Measurements from ENCODE around the gene LOXL4.

Gene LOXL4

DNA sequence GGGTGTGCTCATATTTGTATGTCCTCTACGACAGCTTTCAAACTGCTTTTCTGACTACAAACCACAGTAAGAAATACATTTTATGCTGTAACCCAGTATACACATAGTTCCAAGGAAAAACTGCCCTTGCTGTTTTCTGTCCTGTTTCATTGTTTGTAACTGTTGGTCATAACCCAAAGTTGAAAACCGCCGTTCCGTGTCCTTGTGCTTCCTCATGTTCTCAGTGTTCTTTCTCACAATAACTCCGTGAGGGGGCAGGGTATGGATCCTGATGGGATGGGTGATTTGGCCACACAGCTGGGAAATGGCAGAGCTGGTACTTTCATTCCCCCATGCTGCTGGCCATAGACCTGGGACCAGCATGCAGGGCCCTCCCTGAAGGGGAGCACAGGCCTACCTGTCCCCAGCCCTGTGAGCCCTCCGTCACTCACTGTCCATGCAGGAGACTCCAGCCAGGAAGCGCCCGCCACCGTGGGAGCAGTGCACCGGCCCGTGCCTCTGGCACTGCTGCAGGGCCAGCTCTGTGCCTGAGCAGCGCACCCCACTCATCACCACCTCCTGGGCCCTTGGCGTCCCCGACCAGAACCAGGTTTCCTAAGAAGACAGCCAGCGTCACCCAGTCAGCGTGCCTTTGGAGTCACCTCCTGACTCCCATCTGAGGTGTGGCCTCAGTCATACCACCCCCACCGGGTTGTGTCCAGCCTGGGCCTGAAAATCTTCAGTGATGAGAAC lies 12.7 kb downstream of the LOXL4 start:
- Histone ChIP-seq H3K27me3 (ENCODE audit: low read depth) (no peaks in the 10 kb centered on the region), H3K4me3 (no peak overlapping the region), H3K9me3 (no peaks in the 10 kb centered on the region), H3K4me1 (no peaks in the 10 kb centered on the region), H3K36me3 (replicated peaks) (no peaks in the 10 kb centered on the region)
- in situ Hi-C loops (cut with MboI; ENCODE audit: low sequenced_read_pairs): no loop called here
- no peak for DNase-seq (ENCODE audit: low spot score in 2 of 2)

DNA sequence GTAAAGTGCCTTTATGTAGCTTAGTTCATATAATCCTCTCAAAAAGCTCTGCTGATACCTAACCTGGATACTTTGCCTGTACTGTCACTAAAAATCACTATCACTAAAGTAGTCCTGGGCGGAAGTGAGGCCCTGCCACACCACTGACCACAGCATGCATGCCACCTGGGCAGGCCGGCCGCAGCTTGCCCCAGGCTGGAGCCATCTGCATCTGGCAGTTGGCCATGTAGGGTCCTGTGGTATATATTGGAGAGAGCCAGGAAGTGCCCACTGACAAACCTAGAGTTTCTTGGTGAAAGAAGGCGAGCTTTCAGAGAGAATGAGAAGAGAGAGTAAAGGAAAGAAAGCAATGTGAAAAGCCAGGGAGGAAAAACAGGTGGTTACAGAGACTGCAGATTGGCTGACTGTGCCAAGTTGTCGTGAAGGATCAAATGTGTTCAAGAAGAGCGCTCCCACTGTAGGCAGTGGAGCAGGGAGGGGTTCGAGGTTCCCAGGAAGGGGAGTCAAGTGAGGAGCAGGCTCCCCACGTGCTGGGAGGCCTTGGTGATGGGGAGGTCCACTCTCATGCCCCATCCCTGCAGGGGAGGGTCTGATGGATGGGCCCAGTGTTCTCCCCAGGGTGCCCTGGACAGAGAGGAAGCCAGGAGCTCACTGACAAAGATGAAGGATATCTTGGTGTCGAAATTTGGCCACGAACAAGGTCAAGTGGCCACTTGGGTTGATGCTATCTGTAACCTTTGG lies 13.6 kb downstream of the LOXL4 start:
- no peak for DNase-seq (ENCODE audit: low spot score in 2 of 2)
- H3K36me3 ChIP-seq (replicated peaks): no peaks in the 10 kb centered on the region
- in situ Hi-C loops (cut with MboI; ENCODE audit: low sequenced_read_pairs): no loop called here
- H3K27me3 ChIP-seq (ENCODE audit: low read depth): no peaks in the 10 kb centered on the region
- no peak overlapping the region for H3K4me3 ChIP-seq
- H3K4me1 ChIP-seq: no peaks in the 10 kb centered on the region
- no peaks in the 10 kb centered on the region for H3K9me3 ChIP-seq

DNA sequence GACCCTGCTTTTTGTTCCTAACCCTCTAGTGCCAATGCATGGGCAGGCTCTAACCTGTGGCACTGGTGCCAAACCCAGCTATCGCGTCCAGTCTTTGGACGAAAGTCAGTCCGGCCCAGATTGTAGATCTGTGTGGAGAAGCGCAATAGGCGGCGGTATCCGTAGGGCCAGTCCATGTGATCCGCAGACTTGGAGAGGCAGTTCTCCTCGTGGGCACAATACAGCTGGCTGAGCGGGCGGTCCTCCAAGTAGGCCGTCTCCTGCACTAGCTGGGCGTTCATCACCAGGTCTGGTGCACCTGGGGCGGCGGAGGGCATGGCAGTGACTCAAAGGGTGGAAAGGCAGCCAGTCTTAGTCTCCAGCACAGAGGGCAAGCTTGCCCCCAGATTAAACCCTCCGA lies 14.5 kb downstream of the LOXL4 start:
- in situ Hi-C loops (cut with MboI; ENCODE audit: low sequenced_read_pairs): no loop called here
- H3K36me3 ChIP-seq (replicated peaks): no peaks in the 10 kb centered on the region
- no peaks in the 10 kb centered on the region for H3K9me3 ChIP-seq
- no peaks in the 10 kb centered on the region for H3K4me1 ChIP-seq
- H3K27me3 ChIP-seq (ENCODE audit: low read depth): no peaks in the 10 kb centered on the region
- no peak overlapping the region for H3K4me3 ChIP-seq
- no peak for DNase-seq (ENCODE audit: low spot score in 2 of 2)

DNA sequence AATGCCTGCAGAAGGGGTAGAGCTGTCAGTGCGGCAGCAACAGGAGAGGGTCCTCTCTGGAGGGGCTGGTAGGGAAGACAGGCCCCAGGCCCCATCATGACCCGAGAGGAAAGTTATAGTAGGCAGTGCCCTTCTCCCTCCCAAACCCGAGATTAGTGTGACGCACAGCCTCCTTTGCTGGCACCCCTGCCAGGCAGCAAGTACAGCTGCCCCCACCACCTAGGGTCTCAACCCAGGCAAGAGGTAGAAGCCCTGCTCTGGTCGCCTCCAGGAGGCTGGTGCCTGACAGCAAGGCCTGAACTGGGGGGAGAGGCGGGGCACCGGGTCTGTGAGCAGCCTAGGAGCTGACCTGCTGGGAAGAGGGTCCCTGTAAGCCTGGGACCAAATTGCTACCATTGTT lies 15.5 kb downstream of the LOXL4 start:
- no peak for DNase-seq (ENCODE audit: low spot score in 2 of 2)
- Histone ChIP-seq H3K36me3 (replicated peaks) (no peaks in the 10 kb centered on the region), H3K4me3 (no peak overlapping the region), H3K27me3 (ENCODE audit: low read depth) (no peaks in the 10 kb centered on the region), H3K4me1 (no peaks in the 10 kb centered on the region), H3K9me3 (no peaks in the 10 kb centered on the region)
- in situ Hi-C loops (cut with MboI; ENCODE audit: low sequenced_read_pairs): no loop called here

DNA sequence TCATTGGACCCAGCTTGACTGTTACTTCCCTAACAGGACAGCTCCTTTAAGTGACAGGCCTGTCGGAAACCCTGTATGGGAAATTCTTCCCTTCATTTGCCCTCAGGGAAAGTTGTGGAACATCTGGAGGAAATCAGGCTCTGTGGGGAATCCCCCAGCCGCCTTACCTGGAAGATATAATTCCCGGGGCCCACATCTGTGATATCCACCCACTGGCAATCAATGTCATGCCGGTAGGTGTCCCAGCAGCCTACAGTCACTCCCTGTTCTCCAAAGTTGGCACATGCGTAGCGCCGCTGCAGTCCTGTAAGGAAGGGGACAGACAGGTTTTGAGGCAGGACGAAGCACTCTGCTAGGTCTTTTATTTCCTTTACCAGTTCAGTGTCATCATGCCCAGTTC lies 16.6 kb downstream of the LOXL4 start:
- no peak overlapping the region for H3K4me3 ChIP-seq
- in situ Hi-C loops (cut with MboI; ENCODE audit: low sequenced_read_pairs): no loop called here
- no peaks in the 10 kb centered on the region for H3K9me3 ChIP-seq
- no peaks in the 10 kb centered on the region for H3K27me3 ChIP-seq (ENCODE audit: low read depth)
- no peak for DNase-seq (ENCODE audit: low spot score in 2 of 2)
- H3K4me1 ChIP-seq: no peaks in the 10 kb centered on the region
- H3K36me3 ChIP-seq (replicated peaks): peaks cover 2% of the 10 kb centered on the region; the same call in 1 of the 2 replicates

DNA sequence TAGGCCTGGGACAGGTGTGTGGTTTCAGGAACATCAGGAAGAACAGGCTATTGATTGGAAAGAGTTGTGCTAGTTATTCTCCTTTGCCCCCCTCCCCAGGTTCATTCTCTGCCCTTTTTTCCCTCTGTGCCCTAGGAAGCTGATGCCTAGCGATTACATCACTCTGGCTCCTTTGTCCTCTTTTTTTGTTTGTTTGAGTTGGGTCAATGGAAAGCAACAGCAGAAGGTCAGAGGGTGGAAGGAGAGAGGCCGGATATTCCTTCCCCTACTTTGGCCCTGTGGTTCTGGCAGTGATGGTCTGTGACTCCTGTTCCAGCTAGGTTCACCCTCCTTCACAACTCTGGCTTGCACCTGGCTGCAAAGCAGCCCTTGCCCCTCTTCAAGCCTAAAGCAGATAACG lies 18.9 kb downstream of the LOXL4 start:
- H3K4me1 ChIP-seq: no peaks in the 10 kb centered on the region
- H3K4me3 ChIP-seq: no peak overlapping the region
- no peak for DNase-seq (ENCODE audit: low spot score in 2 of 2)
- peaks cover 17% of the 10 kb centered on the region for H3K36me3 ChIP-seq (replicated peaks)
- in situ Hi-C loops (cut with MboI; ENCODE audit: low sequenced_read_pairs): no loop called here
- H3K9me3 ChIP-seq: no peaks in the 10 kb centered on the region
- no peaks in the 10 kb centered on the region for H3K27me3 ChIP-seq (ENCODE audit: low read depth)

DNA sequence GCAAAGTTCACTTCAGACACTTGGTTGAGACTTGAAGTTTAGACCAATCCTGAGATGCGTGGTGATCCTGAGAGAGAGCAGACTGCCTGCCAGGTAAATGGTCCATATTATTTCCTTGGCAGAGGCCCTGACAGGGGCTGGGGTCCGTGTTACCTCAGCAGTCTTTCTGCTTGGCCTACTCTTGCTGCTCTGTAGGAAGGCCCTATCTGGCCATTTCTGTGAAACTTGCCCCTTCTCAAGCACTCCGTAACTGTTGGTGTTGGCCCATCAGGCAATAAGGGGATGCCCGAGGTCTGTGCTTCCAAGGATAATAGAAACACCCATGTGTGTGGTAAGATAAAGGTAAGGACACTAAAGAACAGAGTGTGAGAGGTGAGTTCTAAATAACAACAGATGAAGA lies 20.0 kb downstream of the LOXL4 start:
- H3K9me3 ChIP-seq: no peaks in the 10 kb centered on the region
- in situ Hi-C loops (cut with MboI; ENCODE audit: low sequenced_read_pairs): no loop called here
- no peaks in the 10 kb centered on the region for H3K4me1 ChIP-seq
- no peaks in the 10 kb centered on the region for H3K27me3 ChIP-seq (ENCODE audit: low read depth)
- DNase-seq (ENCODE audit: low spot score in 2 of 2): no peak
- peaks cover 25% of the 10 kb centered on the region for H3K36me3 ChIP-seq (replicated peaks)
- no peak overlapping the region for H3K4me3 ChIP-seq

DNA sequence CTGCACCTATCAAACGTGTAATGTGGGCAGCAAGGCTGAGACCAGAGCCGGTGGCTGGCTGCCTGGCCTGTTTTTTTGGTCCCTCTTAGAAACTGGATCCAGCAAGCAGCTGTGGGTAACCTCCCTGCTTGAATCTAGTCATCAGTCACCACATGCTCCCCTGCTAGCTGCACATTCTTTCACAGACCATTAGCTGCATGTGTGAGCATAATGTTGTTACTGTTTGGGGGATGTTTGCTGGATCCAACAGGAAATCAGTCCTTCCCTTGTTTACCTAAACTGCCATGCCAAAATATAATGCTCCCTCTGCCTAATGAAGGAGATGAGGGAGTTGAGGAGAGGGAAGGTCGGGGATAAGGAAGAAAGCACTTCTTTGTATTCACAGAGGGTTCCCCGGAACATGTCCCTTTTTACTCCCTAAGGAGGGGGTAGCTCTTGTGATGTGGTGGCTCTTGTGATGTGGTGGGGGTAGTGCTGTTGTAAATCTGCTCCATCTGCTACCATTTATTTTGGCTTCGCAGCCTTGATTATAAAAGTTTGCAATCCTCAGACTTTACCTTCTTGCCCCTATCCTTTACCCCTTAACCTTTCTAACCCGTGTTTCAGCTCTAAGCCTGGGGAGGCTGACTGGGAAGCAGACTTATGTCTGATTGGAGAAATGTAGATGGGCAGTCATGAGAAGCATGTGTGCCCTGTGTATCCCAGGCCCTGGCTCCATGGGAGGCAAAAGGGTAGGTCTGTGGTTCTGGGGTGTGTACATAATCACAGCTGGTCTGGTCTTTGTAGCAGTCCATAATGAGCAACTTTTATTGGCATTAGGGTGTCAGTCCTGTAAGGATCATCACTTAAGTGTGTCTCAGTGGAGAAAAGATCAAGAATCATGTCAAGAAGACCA lies 20.8 kb downstream of the LOXL4 start:
- Histone ChIP-seq H3K9me3 (no peaks in the 10 kb centered on the region), H3K4me1 (no peaks in the 10 kb centered on the region), H3K27me3 (ENCODE audit: low read depth) (no peaks in the 10 kb centered on the region), H3K4me3 (no peak overlapping the region), H3K36me3 (replicated peaks) (peaks cover 29% of the 10 kb centered on the region)
- DNase-seq (ENCODE audit: low spot score in 2 of 2): no peak
- in situ Hi-C loops (cut with MboI; ENCODE audit: low sequenced_read_pairs): no loop called here

DNA sequence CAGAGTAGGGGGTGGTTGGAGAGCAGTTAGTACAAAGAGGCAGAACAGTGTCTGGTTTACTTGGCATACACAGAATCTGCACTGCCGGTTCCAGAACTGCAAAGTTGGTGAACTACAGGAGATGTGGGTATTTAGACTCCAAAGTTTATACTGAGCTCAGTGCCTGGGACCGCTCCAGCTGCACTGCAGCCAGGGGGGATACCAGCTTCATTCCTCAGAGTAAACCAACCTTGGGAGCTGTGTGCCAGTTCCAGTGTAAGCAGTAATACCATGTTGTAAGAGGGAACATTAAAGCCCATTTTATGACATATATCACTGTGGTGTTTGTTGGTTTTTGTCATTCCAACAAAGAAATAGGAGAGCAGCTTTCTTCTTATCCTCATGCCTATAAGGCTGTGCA lies 23.4 kb downstream of the LOXL4 start:
- Histone ChIP-seq H3K36me3 (replicated peaks) (peaks cover 31% of the 10 kb centered on the region), H3K9me3 (no peaks in the 10 kb centered on the region), H3K27me3 (ENCODE audit: low read depth) (no peaks in the 10 kb centered on the region), H3K4me3 (no peak overlapping the region), H3K4me1 (no peaks in the 10 kb centered on the region)
- no peak for DNase-seq (ENCODE audit: low spot score in 2 of 2)
- in situ Hi-C loops (cut with MboI; ENCODE audit: low sequenced_read_pairs): no loop called here

DNA sequence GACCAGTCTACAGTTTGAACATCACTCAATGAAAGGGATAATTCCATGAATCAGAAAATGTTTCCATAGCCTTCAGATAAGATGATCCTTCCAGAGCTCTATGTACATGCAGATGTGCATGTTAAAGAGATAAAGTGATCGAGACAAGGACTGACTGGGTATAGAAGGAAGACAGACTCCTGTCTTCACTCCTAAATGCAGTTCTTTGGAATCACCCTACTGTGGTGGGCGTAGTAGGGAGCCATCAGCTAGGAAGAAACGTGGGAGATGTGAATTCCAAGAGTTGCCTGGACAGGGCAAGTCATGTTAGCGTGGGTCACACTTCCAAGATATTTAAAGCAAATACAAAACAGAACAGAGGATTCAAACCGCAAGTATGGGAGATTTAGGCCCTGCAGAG lies 23.9 kb downstream of the LOXL4 start:
- H3K36me3 ChIP-seq (replicated peaks): peaks cover 31% of the 10 kb centered on the region
- no peaks in the 10 kb centered on the region for H3K9me3 ChIP-seq
- H3K27me3 ChIP-seq (ENCODE audit: low read depth): no peaks in the 10 kb centered on the region
- DNase-seq (ENCODE audit: low spot score in 2 of 2): no peak
- no peaks in the 10 kb centered on the region for H3K4me1 ChIP-seq
- in situ Hi-C loops (cut with MboI; ENCODE audit: low sequenced_read_pairs): no loop called here
- H3K4me3 ChIP-seq: no peak overlapping the region

DNA sequence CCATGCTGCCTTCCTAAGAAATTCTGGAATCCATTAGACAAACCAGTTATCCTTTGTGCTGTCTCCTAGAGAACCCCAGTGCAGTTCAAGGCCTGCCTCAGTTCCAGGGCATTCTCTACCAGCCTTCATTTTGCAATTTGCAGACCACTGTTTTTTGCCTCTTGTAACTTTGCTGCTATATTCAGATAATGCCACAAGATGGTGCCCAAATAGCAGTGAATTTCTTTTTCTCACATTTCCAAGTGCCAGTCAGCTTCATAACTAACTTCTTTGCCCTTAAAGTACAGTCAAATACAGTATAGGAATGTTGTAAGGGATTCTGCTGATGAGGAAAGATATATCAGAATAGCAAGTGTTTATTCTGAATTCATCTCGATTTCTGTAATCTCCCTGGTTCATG lies 25.2 kb downstream of the LOXL4 start:
- DNase-seq (ENCODE audit: low spot score in 2 of 2): no peak
- Histone ChIP-seq H3K9me3 (no peaks in the 10 kb centered on the region), H3K36me3 (replicated peaks) (peaks cover 31% of the 10 kb centered on the region), H3K4me1 (no peaks in the 10 kb centered on the region), H3K4me3 (no peak overlapping the region), H3K27me3 (ENCODE audit: low read depth) (no peaks in the 10 kb centered on the region)
- in situ Hi-C loops (cut with MboI; ENCODE audit: low sequenced_read_pairs): no loop called here

DNA sequence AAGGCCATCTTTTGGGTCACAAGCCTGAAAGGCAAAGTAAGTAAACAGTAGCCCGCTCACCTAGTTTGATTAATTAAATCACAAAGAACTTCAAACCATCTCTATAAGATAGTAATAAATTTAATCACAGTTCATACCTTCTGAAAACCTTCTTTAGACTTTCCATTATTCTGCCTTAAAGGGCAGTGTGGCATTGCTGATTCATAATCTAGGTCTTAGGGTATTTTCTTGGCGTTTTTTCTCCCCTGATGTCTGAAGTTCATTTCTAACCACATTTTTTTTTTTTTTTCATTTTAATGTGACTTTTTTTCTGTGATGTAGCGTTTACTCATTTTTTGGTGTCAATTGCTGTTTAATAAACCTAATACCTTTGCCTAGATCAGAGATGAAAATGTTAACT lies 27.5 kb downstream of the LOXL4 start:
- H3K27me3 ChIP-seq (ENCODE audit: low read depth): no peaks in the 10 kb centered on the region
- in situ Hi-C loops (cut with MboI; ENCODE audit: low sequenced_read_pairs): no loop called here
- H3K9me3 ChIP-seq: no peaks in the 10 kb centered on the region
- H3K4me1 ChIP-seq: no peaks in the 10 kb centered on the region
- peaks cover 43% of the 10 kb centered on the region for H3K36me3 ChIP-seq (replicated peaks)
- H3K4me3 ChIP-seq: no peak overlapping the region
- no peak for DNase-seq (ENCODE audit: low spot score in 2 of 2)

DNA sequence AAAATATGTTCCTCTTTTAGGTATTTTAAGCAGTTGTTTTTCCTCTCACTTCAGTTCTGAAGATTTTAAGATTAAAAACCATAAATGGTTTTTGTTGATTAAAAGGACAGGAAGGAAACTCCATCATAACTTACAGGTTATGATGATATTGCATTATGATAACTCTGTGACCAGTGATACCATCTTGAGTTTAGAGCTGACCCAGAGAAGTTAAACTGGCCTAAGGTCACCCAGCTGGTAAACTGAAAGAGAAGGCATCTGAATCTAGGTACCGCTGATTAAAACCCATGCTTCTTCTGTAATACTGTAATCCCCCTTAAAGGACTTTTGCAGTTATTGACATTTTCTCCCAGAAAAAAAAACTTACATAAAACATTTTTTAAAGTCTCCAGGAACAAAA lies 29.6 kb downstream of the LOXL4 start:
- peaks cover 22% of the 10 kb centered on the region for H3K36me3 ChIP-seq (replicated peaks)

DNA sequence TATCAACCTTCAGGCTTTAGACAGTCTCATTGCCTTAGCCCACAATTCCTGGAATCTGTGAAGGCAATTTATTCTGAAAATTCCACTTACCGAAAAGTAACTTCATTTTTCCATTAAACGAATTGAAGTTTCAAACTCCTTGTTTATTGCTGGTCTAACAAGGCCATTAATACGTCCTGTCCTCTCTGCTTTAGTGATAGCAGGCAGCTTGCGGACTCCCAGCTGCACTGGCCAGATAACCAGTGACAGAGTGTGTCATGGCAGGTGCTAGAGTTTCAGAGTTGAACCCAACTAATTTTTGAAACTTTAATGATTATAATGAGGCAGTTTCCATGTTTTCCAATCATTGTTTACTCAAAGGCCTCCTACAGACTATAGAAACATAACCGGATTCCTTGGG lies 31.1 kb downstream of the LOXL4 start:
- Histone ChIP-seq H3K9me3 (no peaks in the 10 kb centered on the region), H3K4me1 (no peaks in the 10 kb centered on the region), H3K4me3 (no peak overlapping the region), H3K27me3 (ENCODE audit: low read depth) (no peaks in the 10 kb centered on the region), H3K36me3 (replicated peaks) (peaks cover 17% of the 10 kb centered on the region)
- in situ Hi-C loops (cut with MboI; ENCODE audit: low sequenced_read_pairs): no loop called here
- no peak for DNase-seq (ENCODE audit: low spot score in 2 of 2)

More for the DNA sequence above, 29.6 kb downstream of the LOXL4 start:
- Histone ChIP-seq H3K27me3 (ENCODE audit: low read depth) (no peaks in the 10 kb centered on the region), H3K4me1 (no peaks in the 10 kb centered on the region), H3K4me3 (no peak overlapping the region), H3K9me3 (no peaks in the 10 kb centered on the region)
- no peak for DNase-seq (ENCODE audit: low spot score in 2 of 2)
- in situ Hi-C loops (cut with MboI; ENCODE audit: low sequenced_read_pairs): no loop called here

All from HAP-1 (cell line).